Smooth muscle cell (in vitro differentiated cells): ENCODE measurements around the gene ATP1B1. TPM values are rescaled to one million over a fixed set of nuclear protein-coding genes. Genes with fewer than 3 reads are reported as not detected.
A peak's percentile ranks its signal among the peaks of the same experiment; 100 is the strongest.

ENCODE experiments used
- DNase-seq: peaks from one replicate; lab custom pipeline; 2025; ENCODE audit not compliant: unreplicated experiment; lab: John Stamatoyannopoulos, UW
- H2AFZ ChIP-seq: fragments of 200-600 bp; sonication (generic); 2 replicates; pipeline ENCODE4 v1.6.0; 2016; ENCODE audit warnings: antibody characterized with exemption, low read depth, mild to moderate bottlenecking
- H3F3A ChIP-seq: fragments of 200-600 bp; sonication (generic); 2 replicates; pipeline ENCODE4 v1.6.0; 2017; ENCODE audit warnings: antibody characterized with exemption, low read depth
- H3K27ac ChIP-seq: fragments of 200-600 bp; sonication (generic); 2 replicates; pipeline ENCODE4 v1.5.1; 2016; ENCODE audit warnings: low read depth, mild to moderate bottlenecking
- H3K27me3 ChIP-seq: fragments of 200-600 bp; sonication (generic); 2 replicates; pipeline ENCODE4 v1.6.1; 2016; ENCODE audit warnings: low read depth, mild to moderate bottlenecking
- H3K36me3 ChIP-seq: fragments of 200-600 bp; sonication (generic); 2 replicates; pipeline ENCODE4 v1.5.1; 2016; ENCODE audit warnings: low read depth
- H3K4me1 ChIP-seq: fragments of 200-600 bp; sonication (generic); 2 replicates; pipeline ENCODE4 v1.5.1; 2016; ENCODE audit warnings: low read depth
- H3K4me2 ChIP-seq: fragments of 200-600 bp; sonication (generic); 2 replicates; pipeline ENCODE4 v1.6.0; 2016; ENCODE audit warnings: mild to moderate bottlenecking
- H3K4me3 ChIP-seq: fragments of 200-600 bp; sonication (generic); 2 replicates; pipeline ENCODE4 v1.5.1; 2016; ENCODE audit warnings: mild to moderate bottlenecking
- H3K79me2 ChIP-seq: fragments of 200-600 bp; sonication (generic); 2 replicates; pipeline ENCODE4 v1.6.0; 2016; ENCODE audit warnings: low read depth, mild to moderate bottlenecking
- H3K9ac ChIP-seq: fragments of 200-600 bp; sonication (generic); 2 replicates; pipeline ENCODE4 v1.6.0; 2016; ENCODE audit warnings: low read depth
- H3K9me3 ChIP-seq: fragments of 200-600 bp; sonication (generic); replicated peaks from 2 replicates; pipeline ENCODE4 v1.5.1; 2016; ENCODE audit warnings: low read depth
- H4K20me1 ChIP-seq: fragments of 200-600 bp; sonication (generic); 2 replicates; pipeline ENCODE4 v1.6.0; 2016; ENCODE audit warnings: low read depth
- CTCF ChIP-seq: fragments of 200-600 bp; sonication (generic); IDR thresholded peaks from 2 replicates; pipeline ENCODE4 v1.5.1; 2017; ENCODE audit warnings: borderline replicate concordance, mild to moderate bottlenecking, antibody characterized with exemption; ENCODE audit not compliant: insufficient read depth, poor library complexity, severe bottlenecking
- WGBS: methylation state at CpG from one replicate; pipeline ENCODE4 v1.1.7; 2016; ENCODE audit warnings: low lambda C conversion rate; 5-methylcytosine and 5-hydroxymethylcytosine counted together
- polyA plus RNA-seq: library from polyadenylated mRNA; unstranded; fragments of >200 nt; fragmentation: Nextera tagmentation; extraction: Ambion mirVana; gene quantifications from 2 replicates; pipeline ENCODE4 v1.2.1, GENCODE V29; 2016
- total RNA-seq: library from RNA; depleted of rRNA; stranded (reverse); fragments of >200 nt; gene quantifications from 2 replicates; pipeline ENCODE4 v1.2.3, GENCODE V29; 2014

The ATP1B1 gene
- total and polyA plus RNA-seq, 2 experiments from 2014 or later: 144 to 347 TPM

GRCh38 chr1:169100208-169100607, 6.3 kb upstream of the ATP1B1 start:
- Histone ChIP-seq H3K27me3 (no peaks in the 10 kb centered on the region), H4K20me1 (no peaks in the 10 kb centered on the region), H3K4me3 (no peak overlapping the region), H3K27ac (no peak overlapping the region), H2AFZ (no peak overlapping the region), H3K4me1 (peaks cover 12% of the 10 kb centered on the region), H3K4me2 (no peak overlapping the region), H3K9ac (no peak overlapping the region), H3F3A (peaks cover under 1% of the 10 kb centered on the region), H3K36me3 (no peaks in the 10 kb centered on the region), H3K79me2 (no peaks in the 10 kb centered on the region), H3K9me3 (no peaks in the 10 kb centered on the region)
- TF ChIP-seq CTCF: no peak
- no peak for DNase-seq
- WGBS: 67% methylated on average over 1 of the region's 1 CpG

GRCh38 chr1:169100651-169101088, 5.8 kb upstream of the ATP1B1 start:
- Histone ChIP-seq H3K36me3 (no peaks in the 10 kb centered on the region), H3K9me3 (no peaks in the 10 kb centered on the region), H3K4me2 (no peak overlapping the region), H3F3A (peaks cover 3% of the 10 kb centered on the region), H3K27me3 (no peaks in the 10 kb centered on the region), H3K9ac (no peak overlapping the region), H3K4me1 (peaks cover 12% of the 10 kb centered on the region), H2AFZ (no peak overlapping the region), H4K20me1 (no peaks in the 10 kb centered on the region), H3K4me3 (no peak overlapping the region), H3K27ac (no peak overlapping the region), H3K79me2 (no peaks in the 10 kb centered on the region)
- WGBS: 98% methylated on average over 3 of the region's 3 CpGs
- no peak for TF ChIP-seq CTCF
- no peak for DNase-seq

- Histone ChIP-seq H4K20me1 (peaks cover 10% of the 10 kb centered on the region), H3K79me2 (peaks cover 13% of the 10 kb centered on the region), H2AFZ (no peak overlapping the region), H3K9me3 (no peaks in the 10 kb centered on the region), H3K36me3 (no peaks in the 10 kb centered on the region), H3F3A (peaks cover 10% of the 10 kb centered on the region), H3K9ac (no peak overlapping the region), H3K4me2 (peak overlapping the region; percentile 52), H3K27ac (no peak overlapping the region), H3K27me3 (no peaks in the 10 kb centered on the region), H3K4me1 (peaks cover 12% of the 10 kb centered on the region), H3K4me3 (no peak overlapping the region)
- no peak for DNase-seq
- TF ChIP-seq CTCF: no peak
- 3% methylated on average over 4 of the region's 4 CpGs for WGBS
Observed at GRCh38 chr1:169102567-169102966, 3.9 kb upstream of the ATP1B1 start.

- H3F3A ChIP-seq: peaks cover 10% of the 10 kb centered on the region
- WGBS: 84% methylated on average over 5 of the region's 5 CpGs
- no peak overlapping the region for H2AFZ ChIP-seq
- TF ChIP-seq CTCF: no peak
- H4K20me1 ChIP-seq: peaks cover 15% of the 10 kb centered on the region
- peaks cover 12% of the 10 kb centered on the region for H3K4me1 ChIP-seq
- no peaks in the 10 kb centered on the region for H3K27me3 ChIP-seq
- no peak overlapping the region for H3K27ac ChIP-seq
- H3K4me2 ChIP-seq: peak overlapping the region; percentile 52
- H3K9ac ChIP-seq: no peak overlapping the region
- no peak overlapping the region for H3K4me3 ChIP-seq
- peaks cover 17% of the 10 kb centered on the region for H3K79me2 ChIP-seq
- no peaks in the 10 kb centered on the region for H3K36me3 ChIP-seq
- no peaks in the 10 kb centered on the region for H3K9me3 ChIP-seq
- DNase-seq: no peak
Observed at GRCh38 chr1:169103002-169103401, 3.5 kb upstream of the ATP1B1 start.
